G401 (cell line): Measurements from ENCODE around the gene FTSJ3. TPM values are rescaled to one million over a fixed set of nuclear protein-coding genes. Genes with fewer than 3 reads are reported as not detected.

ENCODE experiments used
- DNase-seq: peaks from one replicate; pipeline ENCODE4 v3.0.0-alpha.2; 2015; ENCODE audit warnings: low spot score
- in situ Hi-C: cut with HindIII; loops from 2 replicates; pipeline ENCODE4 v1.10.0; 2016; ENCODE audit warnings: low sequenced_read_pairs, mixed read lengths
- total RNA-seq: library from RNA; depleted of rRNA; stranded (reverse); fragments of >200 nt; shearing (Covaris generic); gene quantifications from 2 replicates; pipeline ENCODE4 v1.2.3, GENCODE V29; 2014

FTSJ3 gene
- total RNA-seq, 1 experiment from 2014 or later, result 58.2 TPM

DNA sequence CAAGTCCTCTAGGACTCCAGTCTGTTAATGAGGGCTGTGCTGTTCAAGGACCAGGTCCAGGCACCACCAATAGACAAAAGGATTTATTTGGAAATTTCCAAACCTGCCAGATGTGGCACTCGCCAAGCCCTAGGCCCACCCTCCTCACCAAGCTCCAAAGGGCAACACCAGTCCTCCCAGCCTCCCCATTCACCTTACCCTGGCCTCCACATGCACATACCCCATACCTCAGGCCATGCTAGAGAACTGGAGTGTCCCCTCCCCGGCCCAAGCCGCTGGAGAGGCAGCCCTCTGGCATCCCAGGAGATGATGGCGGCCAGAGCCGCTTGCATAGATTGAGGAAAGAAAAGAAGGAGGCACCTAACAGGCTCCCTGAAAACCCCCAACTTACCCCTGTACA lies 4.6 kb upstream of the FTSJ3 start:
- DNase-seq, result no peak
- in situ Hi-C loops, result no loop called here

DNA sequence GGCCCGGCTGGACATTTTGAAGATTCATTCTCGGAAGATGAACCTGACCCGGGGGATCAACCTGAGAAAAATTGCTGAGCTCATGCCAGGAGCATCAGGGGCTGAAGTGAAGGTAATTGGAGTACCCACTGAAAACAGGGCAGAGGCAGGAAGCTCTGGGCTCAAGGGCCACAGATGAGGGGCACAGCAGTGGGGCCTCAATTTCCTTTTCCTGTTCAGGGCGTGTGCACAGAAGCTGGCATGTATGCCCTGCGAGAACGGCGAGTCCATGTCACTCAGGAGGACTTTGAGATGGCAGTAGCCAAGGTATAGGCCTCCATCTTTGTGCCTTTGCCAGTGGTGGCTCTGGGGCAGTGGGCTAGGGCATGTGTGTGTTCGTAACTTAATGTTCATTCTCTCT lies 4.0 kb upstream of the FTSJ3 start:
- in situ Hi-C loops, result no loop called here

DNA sequence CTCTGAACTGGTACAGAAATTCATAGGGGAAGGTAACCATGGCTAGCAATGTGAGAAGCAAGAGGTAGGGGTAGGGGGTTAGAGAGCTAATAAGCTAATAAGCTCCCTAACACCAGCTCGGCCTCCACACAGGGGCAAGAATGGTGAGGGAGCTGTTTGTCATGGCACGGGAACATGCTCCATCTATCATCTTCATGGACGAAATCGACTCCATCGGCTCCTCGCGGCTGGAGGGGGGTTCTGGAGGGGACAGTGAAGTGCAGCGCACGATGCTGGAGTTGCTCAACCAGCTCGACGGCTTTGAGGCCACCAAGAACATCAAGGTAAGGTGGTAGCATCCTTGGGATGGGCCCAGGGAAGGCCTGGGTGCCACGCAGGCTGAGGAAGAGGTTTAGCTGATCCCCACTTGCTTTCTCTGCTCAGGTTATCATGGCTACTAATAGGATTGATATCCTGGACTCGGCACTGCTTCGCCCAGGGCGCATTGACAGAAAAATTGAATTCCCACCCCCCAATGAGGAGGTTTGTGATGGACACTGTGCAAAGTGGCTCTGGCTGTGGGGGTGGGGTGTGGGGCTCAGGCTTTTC lies 3.5 kb upstream of the FTSJ3 start:
- in situ Hi-C loops, result no loop called here

More for the DNA sequence above, 4.0 kb upstream of the FTSJ3 start:
- no peak for DNase-seq

DNA sequence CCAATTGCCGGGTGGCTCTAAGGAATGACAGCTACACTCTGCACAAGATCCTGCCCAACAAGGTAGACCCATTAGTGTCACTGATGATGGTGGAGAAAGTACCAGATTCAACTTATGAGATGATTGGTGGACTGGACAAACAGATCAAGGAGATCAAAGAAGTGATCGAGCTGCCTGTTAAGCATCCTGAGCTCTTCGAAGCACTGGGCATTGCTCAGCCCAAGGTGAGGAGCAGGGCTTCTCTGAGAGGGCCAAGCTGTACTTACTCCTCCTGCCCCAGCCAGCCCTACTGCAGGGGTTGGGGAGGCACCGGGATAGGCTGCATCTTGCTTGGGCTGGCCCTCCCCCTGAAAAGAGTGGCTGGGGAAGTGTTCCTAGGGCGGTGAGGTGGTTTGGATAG lies 2.8 kb upstream of the FTSJ3 start:
- in situ Hi-C loops, result no loop called here

More for the DNA sequence above, 3.5 kb upstream of the FTSJ3 start:
- no peak for DNase-seq

DNA sequence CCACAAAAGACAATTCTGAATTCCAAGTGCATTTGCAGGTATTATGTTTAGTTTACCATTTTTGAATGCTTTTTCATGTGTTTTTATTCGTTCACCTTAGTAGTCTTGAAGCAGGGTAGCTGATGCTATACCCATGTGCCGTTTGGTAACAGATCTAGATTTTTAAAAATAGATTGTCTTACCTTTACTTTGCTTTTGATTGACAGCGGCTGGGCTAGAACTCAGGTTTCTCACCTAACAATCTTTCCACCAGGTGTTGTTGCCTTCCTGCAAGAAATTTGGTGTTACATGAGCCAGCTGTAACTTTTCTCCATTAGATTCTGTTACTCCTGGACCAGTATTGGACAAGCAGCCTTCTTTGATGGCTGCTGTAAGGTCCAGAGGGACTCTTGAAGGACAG lies 1.5 kb upstream of the FTSJ3 start:
- DNase-seq, result no peak
- in situ Hi-C loops, result no loop called here

More for the DNA sequence above, 2.8 kb upstream of the FTSJ3 start:
- DNase-seq, result no peak

DNA sequence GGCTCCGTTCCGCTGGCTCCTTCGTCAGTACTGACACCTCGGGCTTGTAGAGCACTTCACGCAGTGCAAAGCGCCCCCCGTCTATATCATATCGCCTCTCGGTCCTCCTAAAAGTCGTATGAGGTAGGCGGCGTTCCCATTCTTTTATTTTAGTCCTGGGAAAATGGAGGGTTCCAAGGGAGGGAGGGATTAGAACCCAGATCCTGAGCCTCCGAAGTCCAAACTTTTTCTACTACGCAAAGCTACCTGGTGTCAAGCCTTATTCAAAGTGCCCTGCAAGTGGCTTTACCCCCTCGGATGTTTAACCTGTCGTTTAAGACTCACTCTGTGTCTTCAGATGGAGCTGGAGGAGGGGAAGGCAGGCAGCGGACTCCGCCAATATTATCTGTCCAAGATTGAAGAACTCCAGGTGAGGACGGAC lies 348 bp upstream of the FTSJ3 start:
- in situ Hi-C loops, result no loop called here
- no peak for DNase-seq

DNA sequence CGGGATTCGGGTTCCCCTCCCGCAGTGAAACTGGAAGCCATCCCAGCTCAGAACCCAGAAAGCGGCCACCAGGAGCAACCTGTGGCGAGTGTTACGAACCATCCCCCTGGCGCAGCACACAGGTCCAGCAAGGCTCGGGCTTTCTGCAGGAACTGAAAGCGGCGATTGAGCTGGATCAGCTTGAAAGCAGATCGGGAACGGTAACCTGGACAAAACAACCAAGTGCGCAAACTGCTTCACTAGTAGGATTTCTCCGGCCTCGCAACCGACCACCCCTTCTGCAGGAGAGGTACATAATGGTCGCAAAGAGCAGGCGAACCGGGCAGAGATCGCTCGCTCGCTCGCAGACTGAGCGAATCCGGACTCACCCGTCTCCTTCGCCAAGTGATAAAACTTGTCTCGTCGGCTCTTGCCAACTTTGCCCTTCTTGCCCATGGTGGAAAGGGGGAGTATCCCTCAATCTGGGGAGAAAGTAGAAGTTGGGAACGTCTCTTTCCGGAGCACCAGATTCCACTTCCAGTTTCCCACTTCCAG lies 928 bp downstream of the FTSJ3 start:
- no peak for DNase-seq

DNA sequence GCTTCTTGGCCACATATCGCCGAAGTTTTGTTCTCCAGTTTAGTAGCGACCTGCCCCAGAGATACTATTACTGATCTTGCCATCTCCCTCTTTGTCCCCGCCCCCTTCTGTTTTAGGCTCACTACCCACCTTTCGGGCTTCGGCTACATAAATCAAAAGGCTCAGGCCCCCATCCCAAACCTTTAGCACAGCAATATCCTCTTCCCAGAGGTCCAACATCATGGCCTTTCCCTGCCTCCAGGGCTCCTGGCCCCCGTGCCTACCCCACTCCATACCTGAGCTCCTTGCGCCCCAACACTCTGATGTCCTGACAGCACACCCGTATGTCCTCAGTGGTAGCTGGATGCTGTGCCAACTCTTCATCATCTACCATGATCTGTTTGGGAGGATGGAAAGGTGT lies 3.1 kb downstream of the FTSJ3 start:
- in situ Hi-C loops, result no loop called here
- DNase-seq, result no peak

More for the DNA sequence above, 928 bp downstream of the FTSJ3 start:
- in situ Hi-C loops, result no loop called here

DNA sequence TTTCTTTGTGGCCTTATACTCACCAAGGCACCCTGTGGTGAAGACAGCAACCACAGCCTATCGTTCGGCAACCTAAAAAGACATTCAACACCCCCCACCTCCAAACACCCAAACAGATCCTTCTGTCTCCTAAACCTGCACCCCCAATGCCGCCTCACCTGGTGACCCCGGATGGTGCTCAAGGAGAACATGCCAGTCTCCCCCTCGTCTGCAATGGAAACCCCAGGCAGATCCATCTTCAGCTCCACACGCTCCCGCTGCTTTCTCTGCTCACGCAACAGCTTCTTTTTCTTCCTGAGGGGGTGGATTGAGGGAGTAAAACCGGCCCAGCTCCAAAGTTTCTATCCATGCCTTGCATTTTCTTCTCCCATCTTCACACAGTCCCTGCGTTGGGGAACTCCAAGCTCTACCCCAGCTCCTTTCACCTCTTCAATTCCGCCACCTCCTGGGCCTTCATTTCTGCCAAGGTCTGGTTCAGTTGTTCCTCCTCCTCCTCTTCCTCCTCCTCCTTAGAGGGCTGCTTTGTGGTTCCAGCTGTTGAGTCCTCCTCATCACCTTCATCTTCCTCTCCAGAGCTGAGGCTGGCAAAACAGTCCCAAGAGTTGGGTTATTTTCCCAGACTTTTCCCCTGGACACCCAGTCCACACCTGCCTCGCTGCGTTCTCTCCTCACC lies 3.7 kb downstream of the FTSJ3 start:
- no peak for DNase-seq
- in situ Hi-C loops, result no loop called here

DNA sequence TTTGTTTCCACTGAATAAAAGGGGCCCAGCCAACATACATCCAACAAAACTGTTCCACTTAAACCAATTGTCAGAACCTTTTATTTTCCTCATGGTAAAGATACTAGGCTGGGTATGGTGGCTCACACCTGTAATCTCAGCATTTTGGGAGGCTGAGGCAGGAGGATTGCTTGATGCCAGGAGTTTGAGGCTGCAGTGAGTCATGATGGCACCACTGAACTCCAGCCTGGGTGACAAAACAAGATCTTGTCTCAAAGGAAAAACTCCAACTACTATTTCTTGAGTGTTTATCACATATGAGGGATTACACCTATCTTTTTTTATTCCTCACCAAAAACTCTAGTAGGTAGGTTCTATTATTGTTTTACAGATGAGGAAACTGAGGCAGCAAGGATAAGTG lies 4.9 kb downstream of the FTSJ3 start:
- DNase-seq, result no peak
- in situ Hi-C loops, result no loop called here

DNA sequence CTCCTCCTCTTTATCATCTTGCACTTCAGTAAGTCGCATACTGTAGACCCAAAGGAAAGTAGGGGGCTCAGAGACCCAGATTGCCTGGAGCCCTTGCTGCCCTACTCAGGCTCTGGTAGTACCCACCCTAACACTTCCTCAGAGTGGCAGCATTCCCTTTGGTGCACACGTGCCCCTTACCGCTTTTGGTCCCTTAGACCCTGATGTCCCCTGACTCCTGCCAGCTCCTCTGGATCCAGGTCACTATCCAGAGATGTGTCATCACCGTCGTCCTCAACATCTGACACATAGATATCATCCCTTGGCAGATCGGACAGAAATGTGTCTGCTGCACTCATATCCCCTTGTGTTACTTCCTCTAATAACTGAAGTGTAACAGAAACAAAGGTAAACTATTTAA lies 5.7 kb downstream of the FTSJ3 start:
- in situ Hi-C loops, result no loop called here
- DNase-seq, result no peak

DNA sequence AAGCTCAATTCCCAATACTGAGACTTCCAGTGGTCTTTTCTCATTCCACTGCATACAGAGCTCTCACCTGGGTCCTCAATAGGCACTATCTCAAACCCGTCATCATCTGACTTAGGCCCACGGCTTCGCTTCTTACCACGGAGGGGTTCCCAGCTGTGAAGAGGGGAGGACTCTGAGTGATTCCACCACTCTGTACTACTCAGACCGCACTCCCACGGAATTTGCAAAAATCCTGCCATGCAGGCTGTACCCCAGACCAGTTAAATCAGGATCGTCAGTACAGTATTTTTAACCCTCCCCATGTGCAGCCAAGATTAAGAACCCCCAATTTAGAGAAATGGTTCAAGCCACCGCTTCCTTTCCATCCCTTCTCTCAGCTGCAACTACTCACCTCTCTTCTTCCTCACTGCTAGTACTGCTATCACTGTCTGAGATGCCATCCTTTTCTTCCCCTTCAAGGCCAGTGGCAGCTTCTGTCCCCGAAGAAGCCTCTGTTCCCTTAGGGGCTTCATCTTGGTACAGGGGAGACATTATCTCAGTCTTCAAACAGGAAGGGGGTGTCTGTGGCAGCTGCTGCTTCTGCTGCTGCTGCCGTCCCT lies 6.4 kb downstream of the FTSJ3 start:
- DNase-seq, result no peak
- in situ Hi-C loops, result no loop called here

DNA sequence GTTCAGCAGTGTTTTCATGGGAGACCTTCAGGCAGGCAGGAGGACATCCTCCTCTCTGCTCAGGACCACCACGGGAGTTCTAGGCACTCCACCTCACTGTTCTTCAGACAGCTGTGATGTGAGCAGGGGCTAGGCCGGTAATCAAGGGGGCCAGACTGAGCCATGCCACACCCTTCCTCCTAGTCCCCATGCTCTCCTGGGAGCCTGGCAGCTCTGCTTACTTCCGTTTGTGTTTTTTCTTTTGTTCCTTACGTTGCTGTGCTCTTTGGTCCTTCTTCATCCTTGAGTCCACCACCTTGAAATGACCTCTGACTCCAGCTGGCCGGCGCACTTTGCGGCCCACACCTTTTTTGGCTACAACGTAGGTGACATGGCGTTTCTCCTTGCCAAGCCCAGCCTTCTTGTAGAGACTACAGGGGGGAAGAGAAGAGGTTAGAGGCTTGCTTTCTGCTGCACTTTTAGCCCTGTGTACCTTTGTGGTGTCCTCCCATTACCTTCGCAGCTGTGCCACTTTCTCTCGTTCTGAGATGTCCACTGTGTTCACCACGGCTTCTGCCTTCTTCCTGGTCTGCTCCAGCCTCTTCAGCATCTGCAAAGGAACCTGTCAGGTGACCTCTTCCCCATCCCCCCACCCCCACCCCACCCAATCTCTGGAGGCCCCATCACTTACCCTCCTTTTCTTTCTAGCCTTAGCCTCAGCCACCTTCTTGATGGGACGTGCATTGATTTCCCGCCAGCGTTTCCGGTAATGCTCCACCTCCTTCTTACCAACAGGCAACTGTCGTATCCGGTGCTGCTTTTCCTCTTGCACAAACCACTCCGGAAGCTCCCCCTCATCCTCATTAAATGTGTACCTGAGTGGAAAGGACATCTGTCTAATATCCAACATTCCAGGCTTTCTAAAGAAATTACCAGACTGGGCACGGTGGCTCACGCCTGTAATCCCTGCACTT lies 7.6 kb downstream of the FTSJ3 start:
- DNase-seq, result no peak
- in situ Hi-C loops, result no loop called here

DNA sequence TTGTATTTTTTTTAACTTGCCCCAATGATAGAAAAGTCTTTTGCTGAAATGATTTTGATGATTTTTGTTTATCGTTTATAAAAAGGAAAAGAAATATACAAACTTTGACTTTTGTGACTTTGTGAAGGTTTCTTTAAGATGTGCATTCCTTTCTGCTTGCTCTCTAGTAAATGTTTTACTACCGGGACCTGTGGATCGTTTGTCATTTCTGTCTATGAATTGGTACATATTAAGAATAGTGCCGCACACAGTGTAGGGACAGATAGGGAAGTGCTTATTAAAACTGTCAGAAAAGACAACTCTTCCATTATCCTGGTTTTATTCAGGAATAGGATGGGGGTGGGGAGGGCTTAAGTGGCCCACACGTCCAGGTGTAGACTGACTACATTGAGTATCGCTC lies 8.3 kb downstream of the FTSJ3 start:
- no peak for DNase-seq
- in situ Hi-C loops, result no loop called here

DNA sequence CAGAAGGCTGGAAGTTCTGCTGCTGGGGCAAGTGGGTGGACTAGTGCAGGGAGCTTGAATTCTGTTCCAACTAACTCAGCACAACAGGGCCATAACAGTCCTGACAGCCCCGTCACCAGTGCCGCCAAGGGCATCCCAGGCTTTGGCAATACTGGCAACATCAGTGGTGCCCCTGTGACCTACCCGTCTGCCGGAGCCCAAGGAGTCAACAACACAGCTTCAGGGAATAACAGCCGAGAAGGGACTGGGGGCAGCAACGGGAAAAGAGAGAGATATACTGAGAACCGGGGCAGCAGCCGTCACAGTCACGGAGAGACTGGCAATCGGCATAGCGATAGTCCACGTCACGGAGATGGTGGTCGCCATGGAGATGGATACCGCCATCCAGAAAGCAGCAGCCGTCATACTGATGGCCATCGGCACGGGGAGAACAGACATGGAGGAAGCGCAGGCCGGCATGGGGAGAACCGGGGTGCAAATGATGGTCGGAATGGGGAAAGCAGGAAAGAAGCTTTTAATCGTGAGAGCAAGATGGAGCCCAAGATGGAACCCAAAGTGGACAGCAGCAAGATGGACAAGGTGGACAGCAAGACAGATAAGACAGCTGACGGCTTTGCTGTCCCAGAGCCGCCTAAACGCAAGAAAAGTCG lies 9.6 kb downstream of the FTSJ3 start:
- in situ Hi-C loops, result no loop called here
- DNase-seq, result no peak

DNA sequence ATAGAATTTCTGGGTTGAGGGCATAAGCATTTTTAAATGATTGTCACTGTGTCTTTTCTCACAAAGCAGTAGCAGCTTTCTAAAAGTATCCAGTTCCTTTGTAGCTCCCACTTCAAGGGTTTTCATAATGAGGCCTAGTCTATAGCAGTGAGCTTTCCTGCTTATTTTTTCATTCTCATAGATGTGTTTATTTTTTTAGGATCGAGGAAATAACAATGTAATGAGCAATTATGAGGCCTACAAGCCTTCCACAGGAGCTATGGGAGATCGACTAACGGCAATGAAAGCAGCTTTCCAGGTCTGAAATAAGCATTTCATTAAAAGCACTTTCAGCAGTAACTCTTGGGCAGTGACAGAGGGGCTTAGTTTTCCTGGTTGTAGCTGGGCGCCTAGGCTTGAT lies 10.8 kb downstream of the FTSJ3 start:
- in situ Hi-C loops, result no loop called here
- no peak for DNase-seq

DNA sequence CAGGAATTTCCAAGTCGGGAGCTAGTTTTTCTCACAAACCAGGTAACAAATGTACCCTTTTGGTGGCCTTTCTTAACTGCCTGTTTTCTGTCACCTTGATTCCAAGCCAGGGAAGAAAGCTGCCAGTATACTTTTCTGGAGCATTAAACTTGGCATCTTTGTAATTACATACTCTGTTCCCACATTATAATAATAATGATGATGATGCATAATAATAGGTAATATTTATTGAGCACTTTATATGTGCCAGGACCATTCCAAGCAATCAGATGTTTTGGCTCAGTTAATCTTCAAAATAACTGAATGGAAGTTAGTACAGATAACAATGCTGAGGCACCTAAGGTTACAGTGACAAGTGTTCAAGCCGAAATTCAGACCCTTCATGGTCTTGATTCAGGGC lies 11.3 kb downstream of the FTSJ3 start:
- in situ Hi-C loops, result no loop called here
- DNase-seq, result no peak

DNA sequence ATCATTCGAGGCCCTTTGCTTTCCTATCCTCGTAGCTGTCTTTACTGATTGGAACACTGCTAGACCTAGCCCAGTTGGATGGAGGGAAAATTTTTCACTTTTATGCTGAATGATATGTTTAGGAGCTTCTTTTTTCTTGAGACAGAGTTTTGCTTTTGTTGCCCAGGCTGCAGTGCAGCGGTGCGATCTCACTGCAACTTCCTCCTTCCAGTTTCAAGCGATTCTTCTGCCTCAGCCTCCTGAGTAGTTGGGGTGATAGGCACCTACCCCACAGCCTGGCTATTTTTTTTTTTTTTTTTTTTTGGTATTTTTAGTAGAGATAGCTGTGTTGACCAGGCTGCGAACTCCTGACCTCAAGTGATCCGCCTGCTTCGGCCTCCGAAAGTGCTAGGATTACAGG lies 17.5 kb downstream of the FTSJ3 start:
- in situ Hi-C loops, result no loop called here
- DNase-seq, result no peak

DNA sequence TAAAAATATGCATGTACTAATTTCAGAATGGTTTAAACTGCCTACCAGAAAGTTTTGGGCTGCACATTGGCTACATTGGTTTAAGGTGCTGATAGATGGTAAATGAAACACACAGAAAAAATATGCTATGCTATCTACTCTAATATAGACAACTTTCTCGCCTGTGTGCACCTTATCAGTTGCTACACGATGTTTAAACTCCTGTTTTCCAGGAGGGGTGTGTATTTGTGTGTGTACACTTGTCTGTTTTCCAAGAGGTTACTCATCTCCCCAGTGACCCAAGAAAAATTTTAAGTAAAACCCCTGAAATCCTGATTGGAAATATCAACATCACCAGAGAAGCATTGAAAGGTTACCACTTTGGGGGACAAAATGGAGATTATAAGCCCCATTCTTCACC lies 21.9 kb downstream of the FTSJ3 start:
- no peak for DNase-seq
- in situ Hi-C loops, result no loop called here
